AG10803 (cell line): ENCODE measurements around the gene STK39.
A peak's percentile ranks its signal among the peaks of the same experiment; 100 is the strongest.

ENCODE experiments used
- DNase-seq: peaks from one replicate; pipeline ENCODE4 v3.0.0; 2010; ENCODE audit warnings: low read depth
- H3K4me3 ChIP-seq: 2 replicates; pipeline ENCODE4 v1.5.1; 2011; ENCODE audit warnings: mild to moderate bottlenecking, low read length, control low read depth
- CTCF ChIP-seq: conservative IDR thresholded peaks from 2 replicates; pipeline ENCODE4 v1.5.1; 2011; ENCODE audit warnings: mild to moderate bottlenecking, low read length, control low read depth, inconsistent platforms

STK39 gene

GRCh38 chr2:168159754-168160585, 87.4 kb downstream of the STK39 start:
- TF ChIP-seq CTCF: no peak
- no peak overlapping the region for H3K4me3 ChIP-seq
- DNase-seq: no peak

GRCh38 chr2:168158586-168158985, 88.8 kb downstream of the STK39 start:
- TF ChIP-seq CTCF: no peak
- DNase-seq: no peak
- no peak overlapping the region for H3K4me3 ChIP-seq

DNA sequence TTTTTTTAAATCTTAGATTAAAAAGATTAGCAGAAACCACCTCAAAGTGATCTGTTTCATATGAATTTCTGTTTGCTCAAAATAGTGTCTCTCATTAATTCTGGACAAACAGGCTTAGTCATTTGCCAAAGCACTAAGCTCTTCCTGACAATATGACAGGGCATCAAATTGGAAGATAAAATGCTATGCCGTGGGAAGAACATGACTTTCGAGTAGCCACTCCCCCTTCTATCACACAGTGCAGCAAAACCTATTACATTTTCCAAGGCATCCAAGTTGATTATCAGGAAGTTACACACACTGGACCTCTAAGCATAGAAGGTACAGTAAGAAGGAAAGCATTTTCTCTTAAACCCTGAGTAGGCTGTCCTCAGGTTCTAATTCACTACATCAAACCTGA, 89.5 kb downstream of the STK39 start:
- H3K4me3 ChIP-seq: no peak overlapping the region
- TF ChIP-seq CTCF: no peak
- no peak for DNase-seq

GRCh38 chr2:168157070-168157469, 90.3 kb downstream of the STK39 start:
- TF ChIP-seq CTCF: no peak
- no peak for DNase-seq
- H3K4me3 ChIP-seq: no peak overlapping the region

- no peak for TF ChIP-seq CTCF
- no peak overlapping the region for H3K4me3 ChIP-seq
- peak; percentile 70 for DNase-seq
Measured at GRCh38 chr2:168156661-168157060, 90.7 kb downstream of the STK39 start.

- no peak overlapping the region for H3K4me3 ChIP-seq
- no peak for TF ChIP-seq CTCF
- DNase-seq: no peak
Measured at GRCh38 chr2:168155680-168156079, 91.7 kb downstream of the STK39 start.

GRCh38 chr2:168155046-168155445, 92.3 kb downstream of the STK39 start:
- DNase-seq: peak; percentile 47
- no peak for TF ChIP-seq CTCF
- H3K4me3 ChIP-seq: no peak overlapping the region
